LNCAP (cell line): ENCODE measurements around the gene EIPR1.

Source experiments
- CTCF ChIP-seq: fragments of 450-650 bp; IDR thresholded peaks from 2 replicates; pipeline ENCODE4 v1.5.1; 2017; ENCODE audit warnings: mild to moderate bottlenecking

The EIPR1 gene

GRCh38 chr2:3377612-3378432 is at the start of gene EIPR1:
EIPR1 (minus strand) TSS chr2:3377818; CDS start chr2:3377689, 129 bp downstream.
- TF ChIP-seq CTCF = no peak

- no peak for TF ChIP-seq CTCF
Measured at GRCh38 chr2:3427272-3427671, 49.7 kb upstream of the EIPR1 start.

GRCh38 chr2:3426615-3427014 is 49.0 kb upstream of the EIPR1 start:
- no peak for TF ChIP-seq CTCF

GRCh38 chr2:3424171-3424795 is 46.7 kb upstream of the EIPR1 start:
- TF ChIP-seq CTCF = peak; percentile 14; the same call in 1 of the 2 replicates

GRCh38 chr2:3423492-3424170 is 46.0 kb upstream of the EIPR1 start:
- peak; percentile 97 for TF ChIP-seq CTCF

- no peak for TF ChIP-seq CTCF
Measured at GRCh38 chr2:3422161-3422779, 44.7 kb upstream of the EIPR1 start.

GRCh38 chr2:3421580-3421979 is 44.0 kb upstream of the EIPR1 start:
- no peak for TF ChIP-seq CTCF
